ENCODE data around the gene ZNF500.

DNA sequence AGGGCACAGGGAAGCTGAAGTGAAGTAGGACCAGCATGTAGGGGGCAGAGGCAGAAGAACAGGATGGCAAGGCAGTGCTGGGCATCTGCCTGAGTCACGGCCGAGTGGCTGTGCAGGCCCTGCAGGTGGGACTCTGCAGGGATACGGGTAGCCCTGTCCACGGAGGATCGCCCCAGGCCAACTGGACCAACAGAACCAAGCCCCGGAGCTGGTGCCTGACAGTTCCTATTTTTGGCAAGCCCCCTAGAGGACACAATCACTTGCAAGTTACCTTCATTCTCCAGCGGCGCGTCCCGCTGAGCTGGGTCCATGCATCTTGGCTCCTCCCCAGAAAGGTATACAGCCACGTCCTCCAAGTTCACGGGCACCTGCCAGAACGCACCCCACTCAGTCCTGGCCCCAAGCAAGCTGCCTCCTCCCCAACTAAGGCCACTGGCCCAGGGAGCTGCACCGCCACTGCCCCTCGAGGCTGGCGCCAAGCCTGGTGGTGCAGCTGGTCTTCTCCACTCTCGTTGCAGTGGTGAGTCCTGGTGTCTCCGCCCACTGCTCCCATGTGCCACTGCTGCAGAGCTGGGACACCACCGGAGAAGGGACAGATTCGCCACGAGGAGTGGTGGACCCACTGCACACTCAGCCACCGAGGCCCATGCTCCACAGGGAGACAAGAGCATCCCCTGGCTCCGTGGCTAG, 6.6 kb downstream of the ZNF500 start:
- TF ChIP-seq, protein P1, sequence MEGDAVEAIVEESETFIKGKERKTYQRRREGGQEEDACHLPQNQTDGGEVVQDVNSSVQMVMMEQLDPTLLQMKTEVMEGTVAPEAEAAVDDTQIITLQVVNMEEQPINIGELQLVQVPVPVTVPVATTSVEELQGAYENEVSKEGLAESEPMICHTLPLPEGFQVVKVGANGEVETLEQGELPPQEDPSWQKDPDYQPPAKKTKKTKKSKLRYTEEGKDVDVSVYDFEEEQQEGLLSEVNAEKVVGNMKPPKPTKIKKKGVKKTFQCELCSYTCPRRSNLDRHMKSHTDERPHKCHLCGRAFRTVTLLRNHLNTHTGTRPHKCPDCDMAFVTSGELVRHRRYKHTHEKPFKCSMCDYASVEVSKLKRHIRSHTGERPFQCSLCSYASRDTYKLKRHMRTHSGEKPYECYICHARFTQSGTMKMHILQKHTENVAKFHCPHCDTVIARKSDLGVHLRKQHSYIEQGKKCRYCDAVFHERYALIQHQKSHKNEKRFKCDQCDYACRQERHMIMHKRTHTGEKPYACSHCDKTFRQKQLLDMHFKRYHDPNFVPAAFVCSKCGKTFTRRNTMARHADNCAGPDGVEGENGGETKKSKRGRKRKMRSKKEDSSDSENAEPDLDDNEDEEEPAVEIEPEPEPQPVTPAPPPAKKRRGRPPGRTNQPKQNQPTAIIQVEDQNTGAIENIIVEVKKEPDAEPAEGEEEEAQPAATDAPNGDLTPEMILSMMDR (IDR thresholded peaks at IDR 0.05): no peak
- no peak for TF ChIP-seq POLR2A (IDR thresholded peaks at IDR 0.05)
